ENCODE measurements around the gene PIEZO2.

Gene PIEZO2

GRCh38 chr18:11004294-11004693 is 145.1 kb downstream of the PIEZO2 start:
- no peak overlapping the region for H3K4me3 ChIP-seq (ENCODE audit: low read depth, low read length)
- no peaks in the 10 kb centered on the region for H3K36me3 ChIP-seq (ENCODE audit: control insufficient read depth in 1 of 2, insufficient read depth in 2 of 2, low read length in 2 of 2)
- H3K14ac ChIP-seq (ENCODE audit: low read length) = no peak overlapping the region
- H2AK5ac ChIP-seq (ENCODE audit: low read length) = no peak overlapping the region
- no peak overlapping the region for H2BK12ac ChIP-seq (ENCODE audit: low read length)
- no CpG with 5 or more reads among the region's 4 CpGs for WGBS (ENCODE audit: extremely low coverage, insufficient coverage, insufficient read length)
- no peaks in the 10 kb centered on the region for H3K27me3 ChIP-seq (ENCODE audit: insufficient read depth, low read length)
- H3K27ac ChIP-seq (ENCODE audit: low read depth, low read length) = no peak overlapping the region
- no peak for DNase-seq
- H3K23ac ChIP-seq (ENCODE audit: low read length) = no peak overlapping the region
- H3K9me3 ChIP-seq (ENCODE audit: insufficient read depth, low read depth, low read length) = no peaks in the 10 kb centered on the region
- no peak overlapping the region for H3K4ac ChIP-seq (ENCODE audit: low read depth, low read length)
- H3K18ac ChIP-seq (ENCODE audit: low read length) = no peak overlapping the region
- no peak overlapping the region for H2AFZ ChIP-seq (ENCODE audit: insufficient read depth, low read length, poor library complexity)
- H4K12ac ChIP-seq (ENCODE audit: low read depth, low read length) = no peak overlapping the region
- no peaks in the 10 kb centered on the region for H3K4me1 ChIP-seq (ENCODE audit: control insufficient read depth in 1 of 2, insufficient read depth in 2 of 2, low read length in 2 of 2)
- H2BK120ac ChIP-seq (ENCODE audit: insufficient read depth, low read length, poor library complexity) = no peak overlapping the region
- H4K91ac ChIP-seq (ENCODE audit: low read depth, low read length) = no peak overlapping the region
- no peak overlapping the region for H2BK5ac ChIP-seq (ENCODE audit: low read depth, low read length, poor library complexity)
- H3K9ac ChIP-seq (ENCODE audit: low read length) = no peak overlapping the region
- no peak overlapping the region for H3K4me2 ChIP-seq (ENCODE audit: low read length)
- H3K79me1 ChIP-seq (ENCODE audit: low read length) = no peaks in the 10 kb centered on the region
- no peaks in the 10 kb centered on the region for H3K79me2 ChIP-seq (ENCODE audit: control insufficient read depth, insufficient read depth, low read length, poor library complexity)
- H4K8ac ChIP-seq (ENCODE audit: low read depth, low read length) = no peak overlapping the region

GRCh38 chr18:11002796-11003195 is 146.6 kb downstream of the PIEZO2 start:
- Histone ChIP-seq H3K27ac (ENCODE audit: low read depth, low read length) (no peak overlapping the region), H4K8ac (ENCODE audit: low read depth, low read length) (no peak overlapping the region), H3K4me1 (ENCODE audit: control insufficient read depth in 1 of 2, insufficient read depth in 2 of 2, low read length in 2 of 2) (no peaks in the 10 kb centered on the region), H3K79me2 (ENCODE audit: control insufficient read depth, insufficient read depth, low read length, poor library complexity) (no peaks in the 10 kb centered on the region), H3K4ac (ENCODE audit: low read depth, low read length) (no peak overlapping the region), H4K12ac (ENCODE audit: low read depth, low read length) (no peak overlapping the region), H3K14ac (ENCODE audit: low read length) (no peak overlapping the region), H3K23ac (ENCODE audit: low read length) (no peak overlapping the region), H3K4me2 (ENCODE audit: low read length) (no peak overlapping the region), H3K79me1 (ENCODE audit: low read length) (no peaks in the 10 kb centered on the region), H2AFZ (ENCODE audit: insufficient read depth, low read length, poor library complexity) (no peak overlapping the region), H3K9me3 (ENCODE audit: insufficient read depth, low read depth, low read length) (no peaks in the 10 kb centered on the region), H3K27me3 (ENCODE audit: insufficient read depth, low read length) (no peaks in the 10 kb centered on the region), H4K91ac (ENCODE audit: low read depth, low read length) (no peak overlapping the region), H3K18ac (ENCODE audit: low read length) (no peak overlapping the region), H3K9ac (ENCODE audit: low read length) (no peak overlapping the region), H2AK5ac (ENCODE audit: low read length) (no peak overlapping the region), H2BK120ac (ENCODE audit: insufficient read depth, low read length, poor library complexity) (no peak overlapping the region), H2BK5ac (ENCODE audit: low read depth, low read length, poor library complexity) (no peak overlapping the region), H2BK12ac (ENCODE audit: low read length) (no peak overlapping the region), H3K36me3 (ENCODE audit: control insufficient read depth in 1 of 2, insufficient read depth in 2 of 2, low read length in 2 of 2) (no peaks in the 10 kb centered on the region), H3K4me3 (ENCODE audit: low read depth, low read length) (no peak overlapping the region)
- DNase-seq = no peak
- WGBS (ENCODE audit: extremely low coverage, insufficient coverage, insufficient read length) = no CpG with 5 or more reads among the region's 4 CpGs

GRCh38 chr18:11002277-11002676 is 147.1 kb downstream of the PIEZO2 start:
- no peak overlapping the region for H3K4me2 ChIP-seq (ENCODE audit: low read length)
- H3K79me2 ChIP-seq (ENCODE audit: control insufficient read depth, insufficient read depth, low read length, poor library complexity) = no peaks in the 10 kb centered on the region
- H3K9me3 ChIP-seq (ENCODE audit: insufficient read depth, low read depth, low read length) = no peaks in the 10 kb centered on the region
- no peak overlapping the region for H3K14ac ChIP-seq (ENCODE audit: low read length)
- H2AK5ac ChIP-seq (ENCODE audit: low read length) = no peak overlapping the region
- H3K27me3 ChIP-seq (ENCODE audit: insufficient read depth, low read length) = no peaks in the 10 kb centered on the region
- no peak for DNase-seq
- no peak overlapping the region for H3K23ac ChIP-seq (ENCODE audit: low read length)
- no peaks in the 10 kb centered on the region for H3K4me1 ChIP-seq (ENCODE audit: control insufficient read depth in 1 of 2, insufficient read depth in 2 of 2, low read length in 2 of 2)
- no peak overlapping the region for H2AFZ ChIP-seq (ENCODE audit: insufficient read depth, low read length, poor library complexity)
- H4K91ac ChIP-seq (ENCODE audit: low read depth, low read length) = no peak overlapping the region
- no peak overlapping the region for H3K27ac ChIP-seq (ENCODE audit: low read depth, low read length)
- no peak overlapping the region for H3K9ac ChIP-seq (ENCODE audit: low read length)
- no peak overlapping the region for H2BK12ac ChIP-seq (ENCODE audit: low read length)
- WGBS (ENCODE audit: extremely low coverage, insufficient coverage, insufficient read length) = no CpG with 5 or more reads among the region's 1 CpG
- no peak overlapping the region for H2BK5ac ChIP-seq (ENCODE audit: low read depth, low read length, poor library complexity)
- no peak overlapping the region for H3K4ac ChIP-seq (ENCODE audit: low read depth, low read length)
- H4K12ac ChIP-seq (ENCODE audit: low read depth, low read length) = no peak overlapping the region
- H4K8ac ChIP-seq (ENCODE audit: low read depth, low read length) = no peak overlapping the region
- no peak overlapping the region for H3K18ac ChIP-seq (ENCODE audit: low read length)
- H2BK120ac ChIP-seq (ENCODE audit: insufficient read depth, low read length, poor library complexity) = no peak overlapping the region
- H3K36me3 ChIP-seq (ENCODE audit: control insufficient read depth in 1 of 2, insufficient read depth in 2 of 2, low read length in 2 of 2) = no peaks in the 10 kb centered on the region
- no peaks in the 10 kb centered on the region for H3K79me1 ChIP-seq (ENCODE audit: low read length)
- no peak overlapping the region for H3K4me3 ChIP-seq (ENCODE audit: low read depth, low read length)

- no CpG with 5 or more reads among the region's 3 CpGs for WGBS (ENCODE audit: extremely low coverage, insufficient coverage, insufficient read length)
- DNase-seq = no peak
- Histone ChIP-seq H3K14ac (ENCODE audit: low read length) (no peak overlapping the region), H3K79me2 (ENCODE audit: control insufficient read depth, insufficient read depth, low read length, poor library complexity) (no peaks in the 10 kb centered on the region), H4K91ac (ENCODE audit: low read depth, low read length) (no peak overlapping the region), H2AFZ (ENCODE audit: insufficient read depth, low read length, poor library complexity) (no peak overlapping the region), H2BK5ac (ENCODE audit: low read depth, low read length, poor library complexity) (no peak overlapping the region), H3K4me2 (ENCODE audit: low read length) (no peak overlapping the region), H3K4ac (ENCODE audit: low read depth, low read length) (no peak overlapping the region), H2BK120ac (ENCODE audit: insufficient read depth, low read length, poor library complexity) (no peak overlapping the region), H3K36me3 (ENCODE audit: control insufficient read depth in 1 of 2, insufficient read depth in 2 of 2, low read length in 2 of 2) (no peaks in the 10 kb centered on the region), H3K9me3 (ENCODE audit: insufficient read depth, low read depth, low read length) (no peaks in the 10 kb centered on the region), H3K4me3 (ENCODE audit: low read depth, low read length) (no peak overlapping the region), H3K23ac (ENCODE audit: low read length) (no peak overlapping the region), H4K8ac (ENCODE audit: low read depth, low read length) (no peak overlapping the region), H3K27ac (ENCODE audit: low read depth, low read length) (no peak overlapping the region), H3K27me3 (ENCODE audit: insufficient read depth, low read length) (no peaks in the 10 kb centered on the region), H4K12ac (ENCODE audit: low read depth, low read length) (no peak overlapping the region), H3K4me1 (ENCODE audit: control insufficient read depth in 1 of 2, insufficient read depth in 2 of 2, low read length in 2 of 2) (no peaks in the 10 kb centered on the region), H3K9ac (ENCODE audit: low read length) (no peak overlapping the region), H2AK5ac (ENCODE audit: low read length) (no peak overlapping the region), H3K79me1 (ENCODE audit: low read length) (no peaks in the 10 kb centered on the region), H3K18ac (ENCODE audit: low read length) (no peak overlapping the region), H2BK12ac (ENCODE audit: low read length) (no peak overlapping the region)
Measured at GRCh38 chr18:11000071-11000470, 149.3 kb downstream of the PIEZO2 start.
